SJSA1 (cell line): ENCODE results near the gene MYPN. TPM values are rescaled to one million over a fixed set of nuclear protein-coding genes. Genes with fewer than 3 reads are reported as not detected.
A peak's percentile ranks its signal among the peaks of the same experiment; 100 is the strongest.
"Not testable (repeated sequence)": the region's sequence is repeated elsewhere in the genome, so short reads cannot be mapped to it uniquely, and the experiment has no call there.

Experiments
- DNase-seq, 2 experiments: peaks; one replicate each; pipeline ENCODE4 v3.0.0-alpha.2; 2015 to 2020; ENCODE audit warnings: low spot score in 2 of 2, low read depth in 1 of 2
- H3K27ac ChIP-seq: fragments of 250-450 bp; sonication (Bioruptor Pico); 2 replicates; pipeline ENCODE4 v1.5.1; 2020; ENCODE audit warnings: mild to moderate bottlenecking, moderate library complexity
- H3K27me3 ChIP-seq: fragments of 250-450 bp; sonication (Bioruptor Pico); replicated peaks from 2 replicates; pipeline ENCODE4 v1.5.1; 2020; ENCODE audit warnings: mild to moderate bottlenecking, moderate library complexity
- H3K36me3 ChIP-seq: fragments of 250-450 bp; sonication (Bioruptor Pico); 2 replicates; pipeline ENCODE4 v1.5.1; 2020; ENCODE audit warnings: mild to moderate bottlenecking
- H3K4me1 ChIP-seq: fragments of 250-450 bp; sonication (Bioruptor Pico); replicated peaks from 2 replicates; pipeline ENCODE4 v1.6.1; 2021; ENCODE audit warnings: mild to moderate bottlenecking
- H3K4me3 ChIP-seq: fragments of 250-450 bp; sonication (Bioruptor Pico); 2 replicates; pipeline ENCODE4 v1.5.1; 2020; ENCODE audit warnings: mild to moderate bottlenecking
- H3K9me3 ChIP-seq: fragments of 250-450 bp; sonication (Bioruptor Pico); replicated peaks from 2 replicates; pipeline ENCODE4 v1.5.1; 2020; ENCODE audit warnings: mild to moderate bottlenecking
- total RNA-seq: library from RNA; depleted of rRNA; stranded (reverse); fragments of >200 nt; shearing (Covaris generic); gene quantifications from 2 replicates; pipeline ENCODE4 v1.2.3, GENCODE V29; 2014

MYPN gene
- total RNA-seq, 1 experiment from 2014 or later: 0.39 TPM

DNA sequence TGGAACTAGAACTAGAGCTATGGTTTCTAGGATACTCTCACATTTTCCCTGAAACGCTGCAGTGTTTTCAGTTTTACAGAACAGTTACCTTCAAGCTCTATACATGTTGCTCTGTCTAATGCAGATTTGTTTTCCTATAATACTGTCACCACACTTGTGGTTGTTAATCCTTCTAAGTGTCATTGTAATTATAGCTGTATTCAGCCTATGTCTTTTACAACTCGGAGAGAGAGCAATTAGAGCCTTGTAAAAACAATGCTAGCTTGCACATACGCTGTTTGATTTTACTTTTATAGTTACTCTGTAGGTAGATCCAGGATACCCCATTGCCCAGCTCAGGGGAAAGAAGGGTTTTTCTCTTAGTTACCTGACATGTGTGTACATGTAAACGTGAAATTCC lies 67.5 kb downstream of the MYPN start:
- DNase-seq: no peak
- H3K4me1 ChIP-seq: no peaks in the 10 kb centered on the region
- H3K27ac ChIP-seq: no peak overlapping the region
- H3K27me3 ChIP-seq: no peaks in the 10 kb centered on the region
- H3K36me3 ChIP-seq: no peaks in the 10 kb centered on the region
- no peaks in the 10 kb centered on the region for H3K9me3 ChIP-seq
- H3K4me3 ChIP-seq: no peak overlapping the region

DNA sequence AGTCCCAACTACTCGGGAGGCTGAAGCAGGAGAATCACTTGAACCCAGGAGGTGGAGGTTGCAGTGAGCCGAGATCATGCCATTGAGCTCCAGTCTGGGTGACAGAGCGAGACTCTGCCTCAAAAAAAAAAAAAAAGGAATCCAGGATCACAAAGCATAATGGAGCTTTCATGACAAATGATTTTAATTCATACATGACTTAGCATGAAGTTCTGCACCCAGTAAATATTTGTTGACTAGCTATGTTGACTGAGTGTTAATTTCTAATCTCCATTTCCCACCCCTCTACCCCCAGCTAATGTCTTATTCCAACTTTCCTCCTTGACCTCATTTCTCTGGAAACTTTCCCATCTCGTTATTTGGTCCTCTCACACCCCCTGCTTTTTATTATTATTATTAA lies 69.3 kb downstream of the MYPN start:
- Histone ChIP-seq H3K4me3 (no peak overlapping the region), H3K36me3 (no peaks in the 10 kb centered on the region), H3K27ac (no peak overlapping the region), H3K4me1 (no peaks in the 10 kb centered on the region), H3K27me3 (no peaks in the 10 kb centered on the region), H3K9me3 (no peaks in the 10 kb centered on the region)
- DNase-seq: no peak

DNA sequence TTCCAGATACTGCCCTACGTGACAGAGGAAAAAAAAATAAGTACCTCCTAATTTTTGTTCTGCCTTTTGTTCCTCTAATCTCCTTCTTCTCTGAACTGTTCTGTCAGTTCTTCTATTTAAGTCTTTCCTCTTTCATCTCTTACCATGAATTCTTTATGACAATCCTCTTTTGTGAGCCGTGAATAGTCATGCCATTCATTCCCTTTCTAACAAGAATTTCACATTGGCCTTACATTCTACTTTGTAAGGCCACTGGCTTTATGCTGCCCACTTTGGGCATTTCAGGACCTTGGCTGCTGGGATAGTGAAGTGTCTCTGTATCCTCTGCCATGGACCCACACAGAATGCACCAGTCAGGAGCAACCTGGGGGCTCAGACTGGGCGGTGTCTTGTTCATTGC lies 69.7 kb downstream of the MYPN start:
- no peak overlapping the region for H3K4me3 ChIP-seq
- no peaks in the 10 kb centered on the region for H3K4me1 ChIP-seq
- no peaks in the 10 kb centered on the region for H3K36me3 ChIP-seq
- no peak overlapping the region for H3K27ac ChIP-seq
- no peak for DNase-seq
- no peaks in the 10 kb centered on the region for H3K9me3 ChIP-seq
- H3K27me3 ChIP-seq: no peaks in the 10 kb centered on the region

DNA sequence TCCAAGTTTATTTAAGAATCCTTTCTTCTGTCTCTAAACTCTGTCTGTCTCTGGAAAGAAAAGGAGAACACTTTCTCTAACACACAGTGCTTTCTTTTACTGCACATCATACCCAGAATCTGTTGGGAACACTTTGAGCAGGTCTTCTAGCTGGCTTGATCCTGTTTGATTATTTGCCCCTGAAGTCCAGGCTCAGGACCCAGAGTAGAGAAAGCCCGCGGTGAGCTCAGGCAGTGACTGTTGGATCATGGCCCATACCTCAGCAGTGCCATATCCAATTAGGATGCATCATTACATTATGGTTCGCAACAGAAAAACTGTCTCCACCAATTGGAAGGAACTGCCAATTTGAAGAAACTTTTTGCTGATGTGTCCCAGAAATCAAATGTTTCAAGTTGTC lies 71.2 kb downstream of the MYPN start:
- Histone ChIP-seq H3K36me3 (no peaks in the 10 kb centered on the region), H3K9me3 (no peaks in the 10 kb centered on the region), H3K4me1 (no peaks in the 10 kb centered on the region), H3K27ac (no peak overlapping the region), H3K27me3 (no peaks in the 10 kb centered on the region), H3K4me3 (no peak overlapping the region)
- no peak for DNase-seq

DNA sequence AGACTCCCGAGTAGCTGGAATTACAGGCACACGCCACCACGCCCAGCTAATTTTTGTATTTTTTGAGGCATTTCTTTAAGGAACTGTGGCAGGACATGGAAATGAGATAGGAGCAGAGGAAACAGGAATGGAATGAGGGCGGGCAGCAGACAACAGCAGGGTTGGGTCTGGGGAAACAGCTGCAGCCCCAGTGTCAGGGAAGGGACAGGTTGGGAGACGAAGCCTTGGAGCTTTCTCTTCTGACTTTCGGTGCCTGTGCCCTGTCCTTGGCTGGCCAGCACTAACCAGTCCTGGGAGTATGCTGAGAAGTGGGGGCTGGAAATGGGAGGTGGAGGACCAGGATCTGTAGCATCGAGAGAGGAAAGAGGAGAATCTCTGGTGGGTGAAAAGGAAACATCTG lies 75.3 kb downstream of the MYPN start:
- Histone ChIP-seq H3K4me3 (no peak overlapping the region), H3K36me3 (no peaks in the 10 kb centered on the region), H3K4me1 (no peaks in the 10 kb centered on the region), H3K9me3 (no peaks in the 10 kb centered on the region), H3K27me3 (no peaks in the 10 kb centered on the region), H3K27ac (no peak overlapping the region)
- DNase-seq: no peak

DNA sequence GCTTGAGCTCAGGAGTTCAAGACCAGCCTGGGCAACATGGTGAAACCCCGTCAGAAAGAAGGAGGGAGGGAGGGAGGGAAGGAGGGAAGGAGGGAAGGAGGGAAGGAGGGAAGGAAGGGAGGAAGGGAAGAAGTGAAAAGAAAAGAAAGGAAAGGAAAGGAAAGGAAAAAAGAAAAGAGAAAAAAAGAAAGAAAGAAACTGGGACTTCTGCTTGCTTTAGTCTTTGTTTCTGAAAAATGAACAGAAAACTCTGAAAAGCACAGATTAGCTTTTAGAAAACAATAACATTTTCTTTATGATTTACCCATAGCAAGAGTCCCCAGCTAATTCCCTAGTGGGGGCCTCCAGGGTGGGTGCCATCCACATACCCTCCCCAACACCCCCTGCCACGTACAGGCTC lies 75.8 kb downstream of the MYPN start:
- Histone ChIP-seq H3K36me3 (no peaks in the 10 kb centered on the region), H3K9me3 (no peaks in the 10 kb centered on the region), H3K4me3 (no peak overlapping the region), H3K4me1 (no peaks in the 10 kb centered on the region), H3K27me3 (no peaks in the 10 kb centered on the region), H3K27ac (no peak overlapping the region)
- no peak for DNase-seq

DNA sequence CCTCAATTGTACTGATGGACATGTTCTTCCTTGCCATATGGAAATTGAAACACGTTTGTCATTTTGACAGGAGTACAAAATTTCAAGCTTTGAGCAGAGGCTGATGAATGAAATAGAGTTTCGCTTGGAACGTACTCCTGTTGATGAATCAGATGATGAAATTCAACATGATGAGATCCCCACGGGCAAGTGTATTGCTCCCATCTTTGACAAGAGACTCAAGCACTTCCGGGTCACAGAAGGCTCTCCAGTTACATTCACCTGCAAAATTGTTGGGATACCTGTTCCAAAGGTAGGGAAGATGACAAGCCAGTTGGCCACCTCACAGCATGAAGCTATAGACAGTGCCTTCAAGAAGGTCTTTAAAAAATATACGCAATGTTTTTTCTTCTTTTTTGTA lies 79.5 kb downstream of the MYPN start:
- no peaks in the 10 kb centered on the region for H3K36me3 ChIP-seq
- H3K4me1 ChIP-seq: no peaks in the 10 kb centered on the region
- DNase-seq: no peak

DNA sequence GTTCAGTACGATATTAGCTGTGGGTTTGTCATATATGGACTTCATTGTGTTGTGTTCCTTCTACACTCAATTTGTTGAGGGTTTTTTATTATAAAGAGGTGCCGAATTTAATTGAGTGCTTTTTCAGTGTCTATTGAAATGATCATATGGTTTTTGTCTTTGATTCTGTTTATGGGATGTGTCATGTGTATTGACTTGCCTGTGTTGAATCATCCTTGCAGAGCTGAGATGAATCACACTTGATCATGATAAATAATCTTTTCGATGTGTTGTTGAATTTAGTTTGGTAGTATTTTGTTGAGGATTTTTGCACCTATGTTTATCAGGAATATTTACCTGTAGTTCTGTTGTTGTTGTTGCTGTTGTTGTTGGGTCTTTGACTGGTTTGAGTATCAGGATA lies 82.8 kb downstream of the MYPN start:
- Histone ChIP-seq H3K4me3 (no peak overlapping the region), H3K27me3 (no peaks in the 10 kb centered on the region), H3K4me1 (no peaks in the 10 kb centered on the region), H3K9me3 (peaks cover 3% of the 10 kb centered on the region; the same call in 1 of the 2 replicates), H3K36me3 (no peaks in the 10 kb centered on the region), H3K27ac (no peak overlapping the region)
- no peak for DNase-seq

More for the DNA sequence above, 79.5 kb downstream of the MYPN start:
- Histone ChIP-seq H3K27me3 (no peaks in the 10 kb centered on the region), H3K4me3 (no peak overlapping the region), H3K27ac (no peak overlapping the region), H3K9me3 (peaks cover 3% of the 10 kb centered on the region; the same call in 1 of the 2 replicates)

DNA sequence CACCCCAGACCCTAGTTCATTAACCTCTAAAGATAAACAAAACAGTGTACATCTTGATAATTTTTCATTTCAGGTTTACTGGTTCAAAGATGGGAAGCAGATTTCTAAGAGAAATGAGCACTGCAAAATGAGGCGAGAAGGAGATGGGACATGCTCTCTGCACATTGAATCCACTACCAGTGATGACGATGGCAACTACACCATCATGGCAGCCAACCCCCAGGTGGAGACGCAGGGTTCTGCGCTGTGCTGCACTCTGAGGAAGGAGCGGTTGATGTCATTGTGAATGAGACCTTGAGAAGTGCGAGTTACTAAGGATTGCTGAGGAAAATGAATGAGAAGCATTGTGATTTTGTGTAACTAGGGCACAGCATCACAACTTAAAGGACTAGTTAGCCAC lies 85.0 kb downstream of the MYPN start:
- Histone ChIP-seq H3K4me1 (no peaks in the 10 kb centered on the region), H3K9me3 (peaks cover 3% of the 10 kb centered on the region; the same call in 1 of the 2 replicates), H3K36me3 (no peaks in the 10 kb centered on the region), H3K27ac (no peak overlapping the region), H3K27me3 (no peaks in the 10 kb centered on the region), H3K4me3 (no peak overlapping the region)
- DNase-seq: no peak

DNA sequence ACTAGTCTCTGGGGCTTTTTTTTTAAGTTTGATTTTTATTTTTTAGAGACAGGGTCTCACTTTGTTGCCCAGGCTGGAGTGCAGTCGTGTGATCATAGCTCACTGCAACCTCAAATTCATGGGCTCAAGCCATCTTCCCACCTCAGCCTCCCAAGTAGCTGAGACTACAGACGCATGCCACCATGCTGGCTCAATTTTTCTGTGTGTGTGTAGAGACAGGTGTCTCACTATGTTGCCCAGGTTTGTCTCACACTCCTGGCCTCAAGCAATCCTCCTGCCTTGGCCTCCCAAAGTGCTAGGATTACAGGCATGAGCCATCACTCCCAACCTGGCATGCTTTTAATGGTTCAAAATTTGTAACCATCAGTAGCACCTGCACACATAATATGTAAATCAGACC lies 86.5 kb downstream of the MYPN start:
- not testable (repeated sequence) for DNase-seq, H3K27ac ChIP-seq, H3K36me3 ChIP-seq, H3K4me1 ChIP-seq, H3K9me3 ChIP-seq, H3K27me3 ChIP-seq, H3K4me3 ChIP-seq

DNA sequence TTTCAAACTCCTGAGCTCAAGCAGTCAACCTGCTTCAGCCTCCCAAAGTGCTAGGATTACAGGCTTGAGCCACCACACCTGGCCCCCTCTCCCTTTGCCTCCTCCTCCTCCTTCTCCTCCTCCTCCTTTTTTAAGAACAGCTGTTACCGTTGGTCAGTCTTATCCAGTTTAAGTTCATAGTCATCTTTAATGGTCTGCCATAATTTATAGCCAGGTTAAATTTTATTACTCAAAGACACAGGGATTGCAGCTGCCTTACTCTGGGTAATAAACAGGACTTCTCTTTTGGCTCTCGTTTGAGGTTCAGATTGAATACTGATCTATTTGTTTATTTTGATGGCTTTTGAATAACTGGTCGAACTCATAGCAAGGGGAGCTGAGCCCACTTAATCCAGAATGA lies 87.4 kb downstream of the MYPN start:
- Histone ChIP-seq H3K9me3 (no peaks in the 10 kb centered on the region; the same call in 1 of the 2 replicates), H3K4me3 (no peak overlapping the region), H3K36me3 (no peaks in the 10 kb centered on the region), H3K4me1 (no peaks in the 10 kb centered on the region), H3K27me3 (no peaks in the 10 kb centered on the region), H3K27ac (no peak overlapping the region)
- DNase-seq: no peak

DNA sequence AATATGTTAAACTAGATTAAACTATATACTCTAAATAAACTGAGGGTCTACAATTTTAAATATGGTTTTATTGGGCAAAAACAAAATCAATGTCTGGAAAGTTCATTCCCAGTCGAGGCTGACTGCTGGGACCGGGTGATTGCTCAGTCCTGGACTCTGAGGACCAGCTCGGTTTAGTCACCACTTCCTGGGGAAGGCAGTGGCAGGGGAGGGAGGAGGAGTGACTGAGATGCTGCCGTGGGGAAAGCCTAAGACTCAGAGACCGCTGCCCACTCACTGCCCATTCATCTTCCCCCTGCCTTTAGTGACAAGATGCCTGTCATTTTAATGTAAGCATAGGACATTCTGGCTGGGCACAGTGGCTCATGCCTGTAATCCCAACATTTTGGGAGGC lies 93.7 kb downstream of the MYPN start:
- no peak overlapping the region for H3K4me3 ChIP-seq
- H3K27ac ChIP-seq: no peak overlapping the region
- peak; percentile 28 to 71 for DNase-seq
- peaks cover 5% of the 10 kb centered on the region; the same call in 1 of the 2 replicates for H3K4me1 ChIP-seq
- H3K27me3 ChIP-seq: no peaks in the 10 kb centered on the region
- H3K36me3 ChIP-seq: no peaks in the 10 kb centered on the region
- no peaks in the 10 kb centered on the region for H3K9me3 ChIP-seq

DNA sequence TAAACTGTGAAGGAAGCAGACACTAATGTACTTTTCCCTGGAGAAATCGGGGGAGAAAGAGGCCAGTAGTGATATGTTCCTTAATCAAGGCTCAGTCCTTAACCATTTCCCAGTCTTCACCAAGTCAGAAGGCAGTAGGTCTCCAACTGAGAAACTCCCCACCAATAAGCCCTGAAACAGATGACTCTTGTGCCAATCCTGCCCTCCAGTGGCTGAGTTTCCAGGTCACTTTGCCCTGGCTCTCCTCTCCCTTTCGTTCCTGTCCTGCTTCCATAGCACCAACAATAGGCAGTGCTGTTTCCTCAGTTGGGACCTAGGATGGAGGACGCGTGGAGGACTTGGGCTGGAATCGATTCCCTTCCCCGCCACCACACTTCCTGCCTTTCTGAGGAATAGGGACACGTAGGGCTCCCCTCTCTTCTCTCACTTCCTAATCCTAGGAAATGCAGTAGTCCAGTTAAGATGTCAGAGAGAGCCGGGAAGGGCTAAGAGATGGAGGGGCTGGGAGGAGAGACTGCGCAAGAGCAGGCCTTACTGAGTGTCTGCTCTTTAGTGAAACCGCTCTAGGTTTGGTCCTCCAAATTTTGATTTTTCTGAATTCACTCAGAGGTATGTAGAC lies 99.2 kb downstream of the MYPN start:
- H3K4me1 ChIP-seq: no peaks in the 10 kb centered on the region
- H3K36me3 ChIP-seq: no peaks in the 10 kb centered on the region
- DNase-seq: peak; percentile 70 to 77

DNA sequence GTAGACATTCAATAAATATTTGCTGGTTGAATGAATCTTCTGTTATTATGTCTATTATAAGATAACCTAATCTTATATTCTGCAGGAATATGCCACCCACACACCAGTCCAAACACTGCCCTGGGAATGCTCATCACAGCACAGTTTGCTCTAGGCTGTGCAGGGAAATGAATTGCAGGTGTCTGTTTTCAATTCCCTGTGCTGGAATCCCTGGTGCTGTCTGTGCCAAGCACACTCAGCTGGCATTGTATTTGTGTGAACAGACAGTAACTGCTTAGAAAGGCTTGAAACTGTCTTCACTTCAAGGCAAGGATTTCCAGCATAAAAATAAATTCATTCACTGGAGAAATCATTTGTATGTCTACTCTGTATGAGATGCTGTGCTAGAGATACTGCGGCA lies 102.4 kb downstream of the MYPN start:
- H3K36me3 ChIP-seq: no peaks in the 10 kb centered on the region
- no peaks in the 10 kb centered on the region for H3K4me1 ChIP-seq
- no peaks in the 10 kb centered on the region for H3K27me3 ChIP-seq
- no peak for DNase-seq
- H3K27ac ChIP-seq: no peak overlapping the region
- no peak overlapping the region for H3K4me3 ChIP-seq
- H3K9me3 ChIP-seq: no peaks in the 10 kb centered on the region

More for the DNA sequence above, 99.2 kb downstream of the MYPN start:
- Histone ChIP-seq H3K9me3 (no peaks in the 10 kb centered on the region), H3K27me3 (no peaks in the 10 kb centered on the region), H3K27ac (no peak overlapping the region), H3K4me3 (no peak overlapping the region)

DNA sequence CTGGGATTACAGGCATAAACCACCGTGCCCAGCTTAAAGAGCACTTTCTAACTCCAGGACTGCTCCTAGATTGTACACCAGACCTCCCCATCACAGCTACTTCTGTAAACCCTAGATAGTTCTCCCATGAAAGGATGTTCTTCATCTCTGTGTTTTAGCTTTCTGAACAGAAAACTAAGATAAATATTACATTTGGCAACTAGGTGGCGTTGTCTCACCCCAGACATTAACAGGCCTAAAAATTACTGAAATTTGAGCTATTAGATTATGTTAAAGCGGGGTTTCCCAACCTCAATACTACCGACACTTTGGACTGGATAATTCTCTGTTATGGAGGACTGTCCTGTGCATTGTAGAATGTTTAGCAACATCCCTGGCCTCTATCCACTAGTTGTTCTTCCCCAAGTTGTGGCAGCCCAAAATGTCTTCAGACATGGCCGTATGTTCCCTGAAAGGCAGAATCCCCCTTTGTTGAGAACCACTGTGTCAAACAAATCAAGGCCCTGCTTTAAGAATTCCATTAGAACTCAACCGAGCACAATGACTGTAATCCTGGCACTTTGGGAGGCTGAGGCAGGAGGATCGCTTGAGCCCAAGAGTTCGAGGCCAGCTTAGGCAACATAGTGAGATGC lies 103.5 kb downstream of the MYPN start:
- peak in 1 of 2 experiments; percentile 39 for DNase-seq
- Histone ChIP-seq H3K27ac (no peak overlapping the region), H3K4me1 (no peaks in the 10 kb centered on the region), H3K4me3 (no peak overlapping the region), H3K9me3 (no peaks in the 10 kb centered on the region), H3K36me3 (no peaks in the 10 kb centered on the region), H3K27me3 (no peaks in the 10 kb centered on the region)
